DOHH2 (cell line): Measurements from ENCODE around the gene WDR70.

Source experiments
- H3F3A ChIP-seq: fragments of 200-600 bp; sonication (generic), shearing (Covaris generic); 2 replicates; pipeline ENCODE4 v1.6.0; 2016; ENCODE audit warnings: antibody characterized with exemption, mild to moderate bottlenecking; ENCODE audit not compliant: control insufficient read depth, insufficient read depth
- H3K27ac ChIP-seq: fragments of 200-600 bp; sonication (generic); 2 replicates; pipeline ENCODE4 v1.5.1; 2014; ENCODE audit warnings: low read depth, mild to moderate bottlenecking, low read length, moderate library complexity
- H3K27me3 ChIP-seq: fragments of 200-600 bp; sonication (generic); 2 replicates; pipeline ENCODE4 v1.6.1; 2014; ENCODE audit warnings: mild to moderate bottlenecking, low read length, mixed read lengths; ENCODE audit not compliant: control insufficient read depth
- H3K36me3 ChIP-seq: fragments of 200-600 bp; sonication (generic); 2 replicates; pipeline ENCODE4 v1.6.1; 2014; ENCODE audit warnings: mild to moderate bottlenecking, low read length, moderate library complexity, mixed read lengths; ENCODE audit not compliant: control insufficient read depth
- H3K4me1 ChIP-seq: fragments of 200-600 bp; sonication (generic); 2 replicates; pipeline ENCODE4 v1.6.1; 2014; ENCODE audit warnings: mild to moderate bottlenecking, low read length, mixed read lengths; ENCODE audit not compliant: control insufficient read depth
- H3K4me2 ChIP-seq: fragments of 200-600 bp; sonication (generic); 2 replicates; pipeline ENCODE4 v1.6.0; 2014; ENCODE audit warnings: mild to moderate bottlenecking, low read length, moderate library complexity
- H3K4me3 ChIP-seq: fragments of 200-600 bp; sonication (generic); 2 replicates; pipeline ENCODE4 v1.5.1; 2014; ENCODE audit warnings: mild to moderate bottlenecking, low read length, mixed read lengths
- H3K79me2 ChIP-seq: fragments of 200-600 bp; sonication (generic); 2 replicates; pipeline ENCODE4 v1.6.1; 2014; ENCODE audit warnings: mild to moderate bottlenecking, low read length, mixed read lengths; ENCODE audit not compliant: control insufficient read depth
- H3K9me2 ChIP-seq: fragments of 200-600 bp; sonication (generic); replicated peaks from 2 replicates; pipeline ENCODE4 v1.6.1; 2014; ENCODE audit warnings: mild to moderate bottlenecking, low read length, mixed read lengths; ENCODE audit not compliant: control insufficient read depth
- H3K9me3 ChIP-seq: fragments of 200-600 bp; sonication (generic); 2 replicates; pipeline ENCODE4 v1.6.1; 2014; ENCODE audit warnings: antibody characterized with exemption, low read length, mixed read lengths; ENCODE audit not compliant: control insufficient read depth, insufficient read depth
- H4K20me1 ChIP-seq: fragments of 200-600 bp; sonication (generic); 2 replicates; pipeline ENCODE4 v1.6.0; 2014; ENCODE audit warnings: low read depth, mild to moderate bottlenecking, antibody characterized with exemption, low read length, moderate library complexity; ENCODE audit not compliant: control insufficient read depth, insufficient read depth
- EZH2phosphoT487 ChIP-seq: fragments of 200-600 bp; sonication (generic); IDR thresholded peaks from 2 replicates; pipeline ENCODE4 v1.6.1; 2017; ENCODE audit warnings: borderline replicate concordance, mild to moderate bottlenecking, antibody characterized with exemption, low read length, moderate library complexity, mixed read lengths
- TF ChIP-seq, protein P1 (sequence below): fragments of 200-600 bp; sonication (generic); IDR thresholded peaks from one replicate; pipeline ENCODE4 v1.5.1; 2014; ENCODE audit warnings: antibody characterized with exemption, mild to moderate bottlenecking, low read depth, low read length; ENCODE audit not compliant: poor library complexity, severe bottlenecking

The WDR70 gene

DNA sequence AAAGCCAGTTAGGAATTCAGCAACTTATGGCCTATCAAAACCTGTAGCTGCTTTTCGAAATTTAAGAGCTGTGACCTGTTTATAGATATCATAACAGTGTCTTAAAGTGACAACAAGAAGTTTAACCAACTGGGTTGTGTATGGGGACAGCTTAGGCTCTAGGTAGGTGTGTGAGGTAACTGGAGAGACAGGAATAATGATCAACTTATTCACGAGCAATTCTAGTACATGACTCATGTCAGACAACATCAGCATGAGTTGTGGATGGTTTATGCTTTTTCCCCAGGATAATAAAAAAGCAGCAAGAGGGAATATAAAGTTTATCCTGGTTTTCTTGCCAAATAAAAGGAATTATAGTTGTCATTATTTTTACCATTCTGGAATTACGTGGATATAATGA lies 372.1 kb downstream of the WDR70 start:
- Histone ChIP-seq H3K4me2 (no peak overlapping the region), H3K36me3 (no peaks in the 10 kb centered on the region), H3K9me3 (no peaks in the 10 kb centered on the region), H3K27me3 (no peaks in the 10 kb centered on the region), H3K4me1 (no peaks in the 10 kb centered on the region), H3K79me2 (no peaks in the 10 kb centered on the region), H3F3A (no peaks in the 10 kb centered on the region), H3K9me2 (no peaks in the 10 kb centered on the region), H3K27ac (no peak overlapping the region), H3K4me3 (no peak overlapping the region), H4K20me1 (no peaks in the 10 kb centered on the region)
- TF ChIP-seq EZH2phosphoT487: no peak
- TF ChIP-seq, protein P1, sequence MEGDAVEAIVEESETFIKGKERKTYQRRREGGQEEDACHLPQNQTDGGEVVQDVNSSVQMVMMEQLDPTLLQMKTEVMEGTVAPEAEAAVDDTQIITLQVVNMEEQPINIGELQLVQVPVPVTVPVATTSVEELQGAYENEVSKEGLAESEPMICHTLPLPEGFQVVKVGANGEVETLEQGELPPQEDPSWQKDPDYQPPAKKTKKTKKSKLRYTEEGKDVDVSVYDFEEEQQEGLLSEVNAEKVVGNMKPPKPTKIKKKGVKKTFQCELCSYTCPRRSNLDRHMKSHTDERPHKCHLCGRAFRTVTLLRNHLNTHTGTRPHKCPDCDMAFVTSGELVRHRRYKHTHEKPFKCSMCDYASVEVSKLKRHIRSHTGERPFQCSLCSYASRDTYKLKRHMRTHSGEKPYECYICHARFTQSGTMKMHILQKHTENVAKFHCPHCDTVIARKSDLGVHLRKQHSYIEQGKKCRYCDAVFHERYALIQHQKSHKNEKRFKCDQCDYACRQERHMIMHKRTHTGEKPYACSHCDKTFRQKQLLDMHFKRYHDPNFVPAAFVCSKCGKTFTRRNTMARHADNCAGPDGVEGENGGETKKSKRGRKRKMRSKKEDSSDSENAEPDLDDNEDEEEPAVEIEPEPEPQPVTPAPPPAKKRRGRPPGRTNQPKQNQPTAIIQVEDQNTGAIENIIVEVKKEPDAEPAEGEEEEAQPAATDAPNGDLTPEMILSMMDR: no peak

DNA sequence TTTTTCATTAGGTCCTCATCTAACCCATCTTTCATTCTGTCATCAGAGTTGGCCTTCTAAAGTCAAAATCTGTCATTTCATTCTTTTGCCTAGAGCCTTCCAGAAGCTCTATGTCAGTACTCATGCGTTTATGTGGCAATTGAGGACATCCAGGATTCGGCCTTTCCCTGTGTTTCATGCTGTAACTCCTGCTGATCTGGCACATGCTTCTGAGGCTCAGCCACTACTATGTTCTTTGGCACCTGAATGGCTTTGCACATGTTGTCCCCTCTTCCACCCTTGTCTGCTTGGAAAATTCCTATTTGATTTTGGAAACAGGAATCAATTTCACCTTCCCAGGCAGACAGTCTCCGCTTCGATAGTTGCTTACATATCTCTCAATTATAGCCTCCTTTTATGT lies 375.9 kb downstream of the WDR70 start:
- Histone ChIP-seq H3K36me3 (no peaks in the 10 kb centered on the region), H3K9me3 (no peaks in the 10 kb centered on the region), H3K27me3 (no peaks in the 10 kb centered on the region), H3F3A (no peaks in the 10 kb centered on the region), H3K4me3 (no peak overlapping the region), H3K4me2 (no peak overlapping the region), H3K79me2 (no peaks in the 10 kb centered on the region), H4K20me1 (no peaks in the 10 kb centered on the region), H3K9me2 (no peaks in the 10 kb centered on the region), H3K27ac (no peak overlapping the region), H3K4me1 (no peaks in the 10 kb centered on the region)
- no peak for TF ChIP-seq EZH2phosphoT487
- TF ChIP-seq, protein P1: no peak

DNA sequence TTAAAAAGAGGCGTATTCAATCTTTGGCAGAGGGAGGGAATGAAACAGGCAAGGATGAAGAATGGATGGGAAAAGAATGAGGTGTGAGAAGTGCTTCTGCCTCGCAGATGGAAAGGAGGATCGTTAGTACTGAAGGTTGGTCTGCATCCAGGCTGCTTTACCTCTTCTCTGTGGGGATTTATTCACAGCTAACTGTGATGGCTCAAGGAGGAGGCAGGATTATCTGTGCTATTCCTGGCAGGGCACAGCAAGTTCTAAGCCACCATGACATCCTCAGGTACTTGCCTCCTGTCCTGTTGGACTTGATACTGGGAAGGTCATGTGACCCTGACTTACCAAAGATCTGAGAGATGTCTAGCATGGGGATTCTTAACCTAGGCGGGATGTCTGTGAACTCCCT lies 376.5 kb downstream of the WDR70 start:
- Histone ChIP-seq H3K79me2 (no peaks in the 10 kb centered on the region), H3K4me3 (no peak overlapping the region), H3K4me2 (no peak overlapping the region)

More for the DNA sequence above, 376.5 kb downstream of the WDR70 start:
- Histone ChIP-seq H3K27ac (no peak overlapping the region), H4K20me1 (no peaks in the 10 kb centered on the region), H3K9me3 (no peaks in the 10 kb centered on the region), H3K36me3 (no peaks in the 10 kb centered on the region), H3K27me3 (no peaks in the 10 kb centered on the region), H3K9me2 (no peaks in the 10 kb centered on the region), H3F3A (no peaks in the 10 kb centered on the region), H3K4me1 (no peaks in the 10 kb centered on the region)
- no peak for TF ChIP-seq EZH2phosphoT487
- TF ChIP-seq, protein P1: no peak
